Measurements from ENCODE around the gene MAPK8IP2. TPM values are rescaled to one million over a fixed set of nuclear protein-coding genes. Genes with fewer than 3 reads are reported as not detected.
A peak's percentile ranks its signal among the peaks of the same experiment; 100 is the strongest.

MAPK8IP2 gene
- total and polyA plus RNA-seq, 2 donors from 2014 or later, result 1.0 to 1.1 TPM

DNA sequence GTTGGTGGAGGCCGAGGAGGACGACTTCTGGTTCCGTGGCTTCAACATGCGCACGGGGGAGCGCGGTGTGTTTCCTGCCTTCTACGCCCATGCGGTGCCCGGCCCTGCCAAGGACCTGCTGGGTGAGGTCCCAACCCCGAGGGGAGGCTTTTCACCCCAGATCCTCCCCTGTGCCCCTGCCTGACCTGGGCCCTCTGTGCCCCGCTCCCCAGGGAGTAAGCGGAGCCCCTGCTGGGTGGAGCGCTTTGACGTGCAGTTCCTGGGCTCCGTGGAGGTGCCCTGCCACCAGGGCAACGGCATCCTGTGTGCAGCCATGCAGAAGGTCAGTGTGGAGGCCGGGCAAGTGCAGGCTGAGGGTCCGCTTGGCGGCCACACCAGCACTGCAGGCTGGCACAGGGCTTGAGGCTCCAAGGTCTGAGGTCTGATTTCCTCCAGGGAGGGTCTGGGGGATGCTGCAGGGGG lies 5.1 kb downstream of the MAPK8IP2 start:
- intact Hi-C loops (cut with DNase I), result no loop called here
- TF ChIP-seq, protein P1, sequence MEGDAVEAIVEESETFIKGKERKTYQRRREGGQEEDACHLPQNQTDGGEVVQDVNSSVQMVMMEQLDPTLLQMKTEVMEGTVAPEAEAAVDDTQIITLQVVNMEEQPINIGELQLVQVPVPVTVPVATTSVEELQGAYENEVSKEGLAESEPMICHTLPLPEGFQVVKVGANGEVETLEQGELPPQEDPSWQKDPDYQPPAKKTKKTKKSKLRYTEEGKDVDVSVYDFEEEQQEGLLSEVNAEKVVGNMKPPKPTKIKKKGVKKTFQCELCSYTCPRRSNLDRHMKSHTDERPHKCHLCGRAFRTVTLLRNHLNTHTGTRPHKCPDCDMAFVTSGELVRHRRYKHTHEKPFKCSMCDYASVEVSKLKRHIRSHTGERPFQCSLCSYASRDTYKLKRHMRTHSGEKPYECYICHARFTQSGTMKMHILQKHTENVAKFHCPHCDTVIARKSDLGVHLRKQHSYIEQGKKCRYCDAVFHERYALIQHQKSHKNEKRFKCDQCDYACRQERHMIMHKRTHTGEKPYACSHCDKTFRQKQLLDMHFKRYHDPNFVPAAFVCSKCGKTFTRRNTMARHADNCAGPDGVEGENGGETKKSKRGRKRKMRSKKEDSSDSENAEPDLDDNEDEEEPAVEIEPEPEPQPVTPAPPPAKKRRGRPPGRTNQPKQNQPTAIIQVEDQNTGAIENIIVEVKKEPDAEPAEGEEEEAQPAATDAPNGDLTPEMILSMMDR (IDR thresholded peaks at IDR 0.05; ENCODE audit: borderline replicate concordance, extremely low read depth, insufficient read depth), result no peak

DNA sequence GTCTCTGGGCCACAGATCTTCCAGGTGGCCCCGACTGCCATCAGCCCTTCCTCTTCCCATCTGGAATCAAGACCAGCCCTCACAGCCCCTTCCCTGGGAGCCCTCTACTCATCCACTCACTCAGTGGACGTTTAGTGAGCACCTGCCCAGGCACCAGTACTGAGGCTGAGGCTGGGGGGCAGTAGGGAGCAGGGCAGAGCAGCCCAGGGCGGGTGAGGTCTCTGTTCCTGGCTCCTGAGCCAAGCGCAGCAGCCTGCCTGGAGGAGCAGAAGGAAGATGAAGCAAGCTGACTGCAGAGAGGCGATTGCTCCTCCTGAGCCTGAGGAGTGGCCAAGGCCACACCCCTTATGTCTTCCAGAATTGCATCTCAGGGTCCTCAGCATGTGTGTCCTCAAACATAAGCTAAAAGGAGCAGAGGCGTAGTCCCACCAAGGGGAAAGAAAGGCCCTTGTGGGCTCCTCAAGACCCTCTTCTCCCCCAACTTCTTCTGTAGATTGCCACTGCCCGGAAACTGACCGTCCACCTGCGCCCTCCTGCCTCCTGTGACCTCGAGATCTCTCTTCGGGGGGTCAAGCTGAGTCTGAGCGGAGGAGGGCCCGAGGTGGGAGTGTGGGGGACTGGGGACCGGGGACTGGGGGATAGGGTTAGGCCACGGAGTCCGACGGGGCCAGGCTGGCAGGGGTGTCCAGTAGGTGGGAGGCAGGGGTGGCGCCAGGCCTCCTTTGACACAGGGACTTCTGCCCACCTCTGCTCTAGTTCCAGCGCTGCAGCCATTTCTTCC lies 5.8 kb downstream of the MAPK8IP2 start:
- Histone ChIP-seq H3K27ac (ENCODE audit: low read depth in 2 of 2, low read length in 2 of 2) (no peak overlapping the region), H3K36me3 (ENCODE audit: control insufficient read depth in 2 of 3, insufficient read depth in 3 of 3, low read length in 3 of 3) (no peaks in the 10 kb centered on the region), H3K4me3 (ENCODE audit: low read length in 3 of 3) (no peak overlapping the region), H3K4me1 (ENCODE audit: control insufficient read depth in 2 of 3, insufficient read depth in 2 of 3, low read depth in 1 of 3, low read length in 3 of 3) (no peaks in the 10 kb centered on the region), H3K9ac (ENCODE audit: low read length in 3 of 3) (no peak overlapping the region), H3K9me3 (ENCODE audit: control insufficient read depth in 2 of 3, insufficient read depth in 1 of 3, low read length in 3 of 3) (no peaks in the 10 kb centered on the region), H3K27me3 (ENCODE audit: control insufficient read depth, insufficient read depth, low read length) (peaks cover 14% of the 10 kb centered on the region)
- intact Hi-C loops (cut with DNase I), result no loop called here
- FAIRE-seq (no peak), DNase-seq (peak in 1 of 5 donors; percentile 51)
- TF ChIP-seq, protein P1 (IDR thresholded peaks at IDR 0.05; ENCODE audit: borderline replicate concordance, extremely low read depth, insufficient read depth), result no peak

More for the DNA sequence above, 5.1 kb downstream of the MAPK8IP2 start:
- DNase-seq (peak in 1 of 5 donors; percentile 66), FAIRE-seq (no peak)
- Histone ChIP-seq H3K36me3 (ENCODE audit: control insufficient read depth in 2 of 3, insufficient read depth in 3 of 3, low read length in 3 of 3) (no peaks in the 10 kb centered on the region), H3K4me1 (ENCODE audit: control insufficient read depth in 2 of 3, insufficient read depth in 2 of 3, low read depth in 1 of 3, low read length in 3 of 3) (no peaks in the 10 kb centered on the region), H3K27ac (ENCODE audit: low read depth in 2 of 2, low read length in 2 of 2) (no peak overlapping the region), H3K27me3 (ENCODE audit: control insufficient read depth, insufficient read depth, low read length) (peaks cover 14% of the 10 kb centered on the region), H3K9me3 (ENCODE audit: control insufficient read depth in 2 of 3, insufficient read depth in 1 of 3, low read length in 3 of 3) (no peaks in the 10 kb centered on the region), H3K4me3 (ENCODE audit: low read length in 3 of 3) (no peak overlapping the region), H3K9ac (ENCODE audit: low read length in 3 of 3) (no peak overlapping the region)

DNA sequence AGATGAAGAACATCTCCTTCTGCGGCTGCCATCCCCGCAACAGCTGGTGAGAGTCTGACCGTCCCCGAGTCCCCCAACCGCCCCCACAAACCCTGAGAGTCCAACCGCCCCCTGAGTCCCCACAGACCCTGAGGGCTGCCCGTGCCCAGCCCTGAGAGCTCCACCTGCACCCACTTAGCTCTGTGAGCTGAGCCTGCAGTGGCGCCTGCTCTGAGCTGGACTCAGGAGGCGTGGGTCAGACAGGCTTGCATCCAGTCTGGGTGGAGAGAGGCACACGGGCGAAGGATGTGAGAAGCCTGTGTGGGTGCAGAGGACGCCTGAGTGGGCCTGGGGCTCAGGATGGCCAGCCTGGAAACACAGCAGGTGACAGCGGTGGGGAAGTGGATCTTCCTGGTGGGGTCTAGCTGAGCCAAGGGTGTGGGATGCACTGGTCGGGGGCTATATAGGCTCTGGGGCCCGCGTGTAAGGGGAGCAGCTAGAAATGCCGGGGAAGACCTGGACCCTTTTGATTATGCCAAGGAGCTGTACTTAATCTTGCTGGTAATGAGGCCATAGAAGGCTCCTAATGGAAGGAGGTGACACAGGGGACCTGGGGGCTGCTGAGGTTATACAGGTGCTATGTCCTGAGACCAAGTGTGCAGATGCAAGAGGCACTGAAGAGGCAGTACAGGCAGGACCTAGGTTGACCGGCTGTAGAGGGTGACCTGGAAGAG lies 6.5 kb downstream of the MAPK8IP2 start:
- no peak for FAIRE-seq

More for the DNA sequence above, 6.5 kb downstream of the MAPK8IP2 start:
- Histone ChIP-seq H3K36me3 (ENCODE audit: control insufficient read depth in 2 of 3, insufficient read depth in 3 of 3, low read length in 3 of 3) (no peaks in the 10 kb centered on the region), H3K27me3 (ENCODE audit: control insufficient read depth, insufficient read depth, low read length) (peaks cover 11% of the 10 kb centered on the region), H3K9me3 (ENCODE audit: control insufficient read depth in 2 of 3, insufficient read depth in 1 of 3, low read length in 3 of 3) (no peaks in the 10 kb centered on the region), H3K4me1 (ENCODE audit: control insufficient read depth in 2 of 3, insufficient read depth in 2 of 3, low read depth in 1 of 3, low read length in 3 of 3) (no peaks in the 10 kb centered on the region), H3K9ac (ENCODE audit: low read length in 3 of 3) (no peak overlapping the region), H3K4me3 (ENCODE audit: low read length in 3 of 3) (no peak overlapping the region), H3K27ac (ENCODE audit: low read depth in 2 of 2, low read length in 2 of 2) (no peak overlapping the region)
- intact Hi-C loops (cut with DNase I), result no loop called here
- TF ChIP-seq, protein P1 (IDR thresholded peaks at IDR 0.05; ENCODE audit: borderline replicate concordance, extremely low read depth, insufficient read depth), result no peak
- DNase-seq, result no peak

Data from kidney (tissue), 14 donors.